ENCODE data around the gene SLC15A1.

- TF ChIP-seq CTCF (conservative IDR thresholded peaks at IDR 0.05) (no peak), ZFX (IDR thresholded peaks at IDR 0.05) (no peak)
These were observed 29.0 kb upstream of the SLC15A1 start for GRCh38 chr13:98781470-98781869.
